ENCODE measurements around the gene HAUS3. TPM values are rescaled to one million over a fixed set of nuclear protein-coding genes. Genes with fewer than 3 reads are reported as not detected.

HAUS3 gene
- total and polyA plus RNA-seq, 4 donors: 2.3 to 13.9 (median 5.3) TPM

- H3K36me3 ChIP-seq (ENCODE audit: control insufficient read depth in 4 of 4, insufficient read depth in 3 of 4, low read depth in 1 of 4, low read length in 3 of 4): no peaks in the 10 kb centered on the region
- no peak overlapping the region for H3K27ac ChIP-seq (ENCODE audit: low read depth in 1 of 2, low read length in 2 of 2)
- H3K9me3 ChIP-seq (ENCODE audit: control insufficient read depth in 4 of 4, low read length in 3 of 4): no peaks in the 10 kb centered on the region
- no peak overlapping the region for H3K9ac ChIP-seq (ENCODE audit: low read depth in 1 of 2, low read length in 2 of 2)
- no peak for DNase-seq (ENCODE audit: low spot score)
- no peaks in the 10 kb centered on the region for H3K4me1 ChIP-seq (ENCODE audit: control insufficient read depth in 4 of 4, insufficient read depth in 4 of 4, low read length in 3 of 4)
- TF ChIP-seq MAX (IDR thresholded peaks at IDR 0.05): no peak
- no peak for TF ChIP-seq EGR1 (IDR thresholded peaks at IDR 0.05; ENCODE audit: low read depth in 2 of 2)
- no peak for TF ChIP-seq HNF4A (conservative IDR thresholded peaks at IDR 0.05)
- H3K27me3 ChIP-seq (ENCODE audit: control insufficient read depth in 4 of 4, insufficient read depth in 4 of 4, low read length in 3 of 4): no peaks in the 10 kb centered on the region
- 91% methylated on average over 2 of the region's 2 CpGs for WGBS
- H3K4me3 ChIP-seq (ENCODE audit: low read depth in 1 of 3, low read length in 3 of 3): no peak overlapping the region
Measured at GRCh38 chr4:2180410-2180809, 61.5 kb downstream of the HAUS3 start.

GRCh38 chr4:2179717-2180116, 62.2 kb downstream of the HAUS3 start:
- TF ChIP-seq ZBTB33 (IDR thresholded peaks at IDR 0.05) (no peak), HNF4A (conservative IDR thresholded peaks at IDR 0.05) (no peak), RXRA (IDR thresholded peaks at IDR 0.05) (no peak), JUND (IDR thresholded peaks at IDR 0.05) (no peak), EGR1 (IDR thresholded peaks at IDR 0.05; ENCODE audit: low read depth in 2 of 2) (no peak), FOXA1 (IDR thresholded peaks at IDR 0.05) (no peak), FOXA2 (IDR thresholded peaks at IDR 0.05) (no peak), TAF1 (conservative IDR thresholded peaks at IDR 0.05) (no peak), REST (IDR thresholded peaks at IDR 0.05) (no peak), HNF4G (IDR thresholded peaks at IDR 0.05) (no peak), RAD21 (IDR thresholded peaks at IDR 0.05) (no peak), SP1 (IDR thresholded peaks at IDR 0.05) (no peak), ATF3 (IDR thresholded peaks at IDR 0.05) (no peak), MAX (IDR thresholded peaks at IDR 0.05) (no peak)
- H3K27ac ChIP-seq (ENCODE audit: low read depth in 1 of 2, low read length in 2 of 2): no peak overlapping the region
- no peaks in the 10 kb centered on the region for H3K27me3 ChIP-seq (ENCODE audit: control insufficient read depth in 4 of 4, insufficient read depth in 4 of 4, low read length in 3 of 4)
- H3K4me3 ChIP-seq (ENCODE audit: low read depth in 1 of 3, low read length in 3 of 3): no peak overlapping the region
- no peak for DNase-seq (ENCODE audit: low spot score)
- no peaks in the 10 kb centered on the region for H3K4me1 ChIP-seq (ENCODE audit: control insufficient read depth in 4 of 4, insufficient read depth in 4 of 4, low read length in 3 of 4)
- no peaks in the 10 kb centered on the region for H3K9me3 ChIP-seq (ENCODE audit: control insufficient read depth in 4 of 4, low read length in 3 of 4)
- no peaks in the 10 kb centered on the region for H3K36me3 ChIP-seq (ENCODE audit: control insufficient read depth in 4 of 4, insufficient read depth in 3 of 4, low read depth in 1 of 4, low read length in 3 of 4)
- H3K9ac ChIP-seq (ENCODE audit: low read depth in 1 of 2, low read length in 2 of 2): no peak overlapping the region
- WGBS: 88% methylated on average over 7 of the region's 7 CpGs

Measured in liver (tissue), 9 donors.